Measurements from ENCODE around the gene ASIC4.

GRCh38 chr2:219520079-219520478 is 5.8 kb downstream of the ASIC4 start:
- TF ChIP-seq POLR2A (conservative IDR thresholded peaks at IDR 0.05) (no peak), ZC3H11A (IDR thresholded peaks at IDR 0.05; ENCODE audit: low read depth, low read length) (no peak), FOXA3 (CRISPR knock-in tag; conservative IDR thresholded peaks at IDR 0.05 in 1 of 2, IDR thresholded peaks at IDR 0.05 in 1 of 2) (no peak), PRDM10 (IDR thresholded peaks at IDR 0.05; ENCODE audit: partially characterized antibody) (no peak), NCOR1 (IDR thresholded peaks at IDR 0.05) (no peak), USF2 (CRISPR knock-in tag; IDR thresholded peaks at IDR 0.05) (no peak), EZH2 (IDR thresholded peaks at IDR 0.05; ENCODE audit: borderline replicate concordance, low read depth, low read length) (no peak), CEBPZ (IDR thresholded peaks at IDR 0.05; ENCODE audit: borderline replicate concordance, low read depth, low read length) (no peak), HDAC8 (tag; IDR thresholded peaks at IDR 0.05) (no peak)

Data from K562 (cell line).